Memory B cell (primary cell): ENCODE data around the gene ITGAD.

Experiments
- ATAC-seq: fragments of 150-1000 bp; cut with Tn5 transposase; 2 replicates; pipeline ENCODE4 v1.10.0; 2021; ENCODE audit warnings: low read depth, mild to moderate bottlenecking, moderate library complexity
- DNase-seq, 2 donors: peaks; one replicate each; pipeline ENCODE4 v3.0.0; 2022; ENCODE audit warnings: low spot score in 2 of 2
- H3K27ac Mint-ChIP-seq: one replicate; pipeline ENCODE4 v1.8.0; 2022; ENCODE audit warnings: mild to moderate bottlenecking, moderate library complexity, mixed read lengths
- H3K27me3 Mint-ChIP-seq: one replicate; pipeline ENCODE4 v1.8.0; 2022; ENCODE audit warnings: mixed read lengths
- H3K36me3 Mint-ChIP-seq: one replicate; pipeline ENCODE4 v1.8.0; 2022; ENCODE audit warnings: mild to moderate bottlenecking, mixed read lengths
- H3K4me1 Mint-ChIP-seq: one replicate; pipeline ENCODE4 v1.8.0; 2022; ENCODE audit warnings: mixed read lengths
- H3K4me3 Mint-ChIP-seq: one replicate; pipeline ENCODE4 v1.8.0; 2022; ENCODE audit warnings: mild to moderate bottlenecking, moderate library complexity, mixed read lengths
- H3K9me3 Mint-ChIP-seq: one replicate; pipeline ENCODE4 v1.8.0; 2022; ENCODE audit warnings: mixed read lengths

The ITGAD gene

DNA sequence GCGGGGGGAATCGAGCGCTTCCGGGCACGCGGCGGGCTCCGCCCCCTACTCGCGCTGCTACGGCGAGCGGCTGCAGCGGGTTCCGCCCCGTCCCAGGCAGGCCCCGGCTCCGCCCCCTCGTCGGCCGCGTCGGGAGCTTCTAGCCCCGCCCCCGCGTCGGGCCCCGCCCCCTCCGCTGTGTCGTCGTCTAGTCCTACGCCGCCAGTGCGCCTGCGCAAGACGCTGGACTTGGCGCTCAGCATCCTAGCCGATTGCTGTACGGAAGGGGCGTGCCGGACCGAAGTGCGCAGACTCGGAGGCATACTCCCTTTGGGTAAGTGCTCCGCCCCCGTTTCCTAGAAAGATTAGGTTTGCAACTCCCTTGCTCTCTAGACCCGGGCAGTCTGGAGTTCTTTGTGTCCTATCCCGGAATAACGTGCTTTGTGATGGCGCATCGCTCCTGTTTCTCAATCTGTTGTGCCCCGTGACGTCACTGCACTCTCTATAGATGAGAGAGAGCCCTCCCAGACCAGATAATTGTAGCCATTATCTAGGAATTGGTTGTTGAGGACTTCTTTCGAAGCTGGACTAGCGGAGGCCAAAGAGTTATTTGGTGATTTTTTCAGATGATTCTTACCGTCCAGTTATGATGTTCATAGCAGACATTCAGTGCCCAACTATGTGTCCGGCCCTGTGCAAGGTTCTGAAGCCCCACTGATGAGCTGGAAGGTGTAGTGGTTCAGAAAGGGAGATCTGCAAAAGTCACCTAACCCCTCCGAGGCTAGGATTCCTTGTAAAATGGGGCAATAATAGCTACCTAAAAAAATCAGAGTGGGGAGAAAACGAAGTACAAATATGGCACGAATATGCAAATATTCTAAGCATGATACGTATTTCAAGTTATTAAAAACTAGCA, 66.8 kb downstream of the ITGAD start:
- H3K4me1 Mint-ChIP-seq, result peaks cover 23% of the 10 kb centered on the region
- peak overlapping the region; percentile 86 for H3K4me3 Mint-ChIP-seq
- peaks cover 12% of the 10 kb centered on the region for H3K36me3 Mint-ChIP-seq
- ATAC-seq, result peak; percentile 75
- no peaks in the 10 kb centered on the region for H3K27me3 Mint-ChIP-seq
- no peaks in the 10 kb centered on the region for H3K9me3 Mint-ChIP-seq
- H3K27ac Mint-ChIP-seq, result peak overlapping the region; percentile 94
- DNase-seq, result peak; percentile 99

GRCh38 chr16:31460582-31461002, 67.5 kb downstream of the ITGAD start:
- peaks cover 17% of the 10 kb centered on the region for H3K36me3 Mint-ChIP-seq
- peaks cover 18% of the 10 kb centered on the region for H3K4me1 Mint-ChIP-seq
- H3K9me3 Mint-ChIP-seq, result no peaks in the 10 kb centered on the region
- H3K27ac Mint-ChIP-seq, result peak overlapping the region; percentile 78
- peak overlapping the region; percentile 86 for H3K4me3 Mint-ChIP-seq
- DNase-seq, result no peak
- no peak for ATAC-seq
- no peaks in the 10 kb centered on the region for H3K27me3 Mint-ChIP-seq

DNA sequence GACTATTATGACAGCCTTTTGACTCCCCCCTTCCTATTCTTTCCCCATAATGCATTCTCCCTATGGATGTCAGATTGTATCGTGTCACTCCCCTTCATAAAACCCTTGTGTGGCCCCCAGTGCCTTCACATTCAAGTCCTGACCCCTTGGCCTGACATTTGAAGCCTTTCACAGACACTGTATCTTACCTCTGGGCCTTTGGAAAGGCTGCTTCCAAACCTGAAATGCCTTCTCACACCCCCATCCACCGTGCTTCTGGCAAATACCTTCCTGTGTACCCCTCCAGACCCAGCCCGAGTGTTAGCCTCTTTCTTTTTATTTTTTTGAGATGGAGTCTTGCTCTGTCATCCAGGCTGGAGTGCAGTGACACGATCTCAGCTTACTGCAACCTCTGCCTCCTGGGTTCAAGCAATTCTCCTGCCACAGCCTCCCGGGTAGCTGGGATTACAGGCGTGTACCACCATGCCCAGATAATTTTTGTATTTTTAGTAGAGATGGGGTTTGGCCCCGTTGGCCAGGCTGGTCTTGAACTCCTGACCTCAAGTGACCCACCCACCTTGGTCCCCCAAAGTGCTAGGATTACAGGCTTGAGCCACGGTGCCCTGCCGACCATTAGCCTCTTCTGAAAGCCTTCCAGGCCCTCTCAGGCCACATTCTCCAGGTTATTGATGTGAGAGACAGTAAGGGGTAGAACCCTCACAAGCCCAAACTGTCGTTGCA, 68.2 kb downstream of the ITGAD start:
- peak overlapping the region; percentile 78 for H3K27ac Mint-ChIP-seq
- no peaks in the 10 kb centered on the region for H3K27me3 Mint-ChIP-seq
- H3K9me3 Mint-ChIP-seq, result no peaks in the 10 kb centered on the region
- H3K4me1 Mint-ChIP-seq, result peaks cover 16% of the 10 kb centered on the region
- no peak for ATAC-seq
- DNase-seq, result no peak
- no peak overlapping the region for H3K4me3 Mint-ChIP-seq
- H3K36me3 Mint-ChIP-seq, result peaks cover 22% of the 10 kb centered on the region

DNA sequence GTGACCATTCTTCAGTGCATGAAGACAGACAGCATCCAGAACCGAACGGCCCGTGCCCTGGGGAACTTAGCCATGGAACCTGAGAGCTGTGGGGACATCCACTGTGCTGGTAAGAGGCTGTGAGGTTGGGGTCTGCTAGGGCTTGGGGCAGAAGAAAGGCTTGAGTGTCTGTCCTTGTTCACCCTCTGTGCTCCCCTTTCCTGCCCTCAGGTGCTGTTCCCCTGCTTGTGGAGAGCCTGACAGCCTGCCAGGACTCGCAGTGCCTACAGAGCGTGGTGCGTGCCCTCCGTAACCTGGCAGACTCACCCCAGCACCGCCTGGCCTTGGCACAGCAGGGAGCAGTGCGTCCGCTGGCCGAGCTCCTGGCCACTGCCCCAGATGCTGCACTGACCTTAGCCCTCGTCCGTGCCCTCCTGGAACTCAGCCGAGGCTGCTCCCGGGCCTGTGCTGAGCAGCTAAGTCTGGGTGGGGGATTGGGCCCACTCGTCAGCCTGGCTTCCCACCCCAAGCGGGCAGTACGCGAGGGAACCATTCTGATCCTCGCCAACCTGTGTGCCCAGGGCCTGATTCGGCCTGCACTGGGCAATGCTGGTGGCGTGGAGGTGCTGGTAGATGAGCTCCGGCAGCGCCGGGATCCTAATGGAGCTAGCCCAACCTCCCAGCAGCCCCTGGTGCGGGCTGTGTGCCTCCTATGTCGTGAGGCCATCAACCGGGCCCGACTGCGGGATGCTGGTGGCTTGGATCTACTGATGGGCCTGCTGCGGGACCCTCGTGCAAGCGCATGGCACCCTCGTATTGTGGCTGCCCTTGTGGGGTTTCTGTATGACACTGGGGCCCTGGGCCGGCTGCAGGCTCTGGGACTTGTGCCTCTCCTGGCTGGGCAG, 69.0 kb downstream of the ITGAD start:
- DNase-seq, result no peak
- no peaks in the 10 kb centered on the region for H3K27me3 Mint-ChIP-seq
- ATAC-seq, result no peak
- H3K4me1 Mint-ChIP-seq, result peaks cover 21% of the 10 kb centered on the region
- H3K36me3 Mint-ChIP-seq, result peaks cover 25% of the 10 kb centered on the region
- no peak overlapping the region for H3K27ac Mint-ChIP-seq
- H3K4me3 Mint-ChIP-seq, result no peak overlapping the region
- no peaks in the 10 kb centered on the region for H3K9me3 Mint-ChIP-seq

GRCh38 chr16:31464348-31464769, 71.2 kb downstream of the ITGAD start:
- H3K36me3 Mint-ChIP-seq, result peaks cover 25% of the 10 kb centered on the region
- no peak overlapping the region for H3K27ac Mint-ChIP-seq
- H3K9me3 Mint-ChIP-seq, result no peaks in the 10 kb centered on the region
- H3K4me3 Mint-ChIP-seq, result no peak overlapping the region
- H3K4me1 Mint-ChIP-seq, result peaks cover 24% of the 10 kb centered on the region
- no peak for DNase-seq
- ATAC-seq, result no peak
- no peaks in the 10 kb centered on the region for H3K27me3 Mint-ChIP-seq

DNA sequence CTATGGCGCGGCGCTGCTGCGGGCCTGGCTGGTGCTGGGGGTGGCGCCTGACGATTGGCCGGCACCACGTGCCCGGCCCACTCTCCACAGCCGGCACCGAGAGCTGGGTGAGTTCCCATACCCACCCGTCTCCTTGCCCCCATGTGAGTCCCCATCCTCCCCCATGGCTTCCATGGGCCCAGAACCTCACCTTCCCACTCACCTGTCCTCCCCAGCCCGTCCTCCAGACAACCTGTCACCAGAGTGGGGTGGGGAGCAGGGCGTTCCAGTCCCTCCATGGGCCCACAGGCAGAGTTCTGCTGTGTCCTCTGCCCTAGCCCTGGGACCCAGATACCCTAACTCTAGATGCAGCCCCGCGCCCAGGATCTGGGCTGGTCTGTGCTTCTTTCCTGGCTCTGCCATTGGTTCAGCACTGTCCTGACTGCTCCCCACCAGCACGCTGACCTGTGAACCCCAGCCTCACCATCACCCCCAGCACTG, 71.7 kb downstream of the ITGAD start:
- Mint-ChIP-seq H3K4me3 (no peak overlapping the region), H3K27ac (no peak overlapping the region), H3K36me3 (peaks cover 25% of the 10 kb centered on the region), H3K9me3 (no peaks in the 10 kb centered on the region), H3K27me3 (no peaks in the 10 kb centered on the region), H3K4me1 (peaks cover 24% of the 10 kb centered on the region)
- no peak for ATAC-seq
- no peak for DNase-seq

DNA sequence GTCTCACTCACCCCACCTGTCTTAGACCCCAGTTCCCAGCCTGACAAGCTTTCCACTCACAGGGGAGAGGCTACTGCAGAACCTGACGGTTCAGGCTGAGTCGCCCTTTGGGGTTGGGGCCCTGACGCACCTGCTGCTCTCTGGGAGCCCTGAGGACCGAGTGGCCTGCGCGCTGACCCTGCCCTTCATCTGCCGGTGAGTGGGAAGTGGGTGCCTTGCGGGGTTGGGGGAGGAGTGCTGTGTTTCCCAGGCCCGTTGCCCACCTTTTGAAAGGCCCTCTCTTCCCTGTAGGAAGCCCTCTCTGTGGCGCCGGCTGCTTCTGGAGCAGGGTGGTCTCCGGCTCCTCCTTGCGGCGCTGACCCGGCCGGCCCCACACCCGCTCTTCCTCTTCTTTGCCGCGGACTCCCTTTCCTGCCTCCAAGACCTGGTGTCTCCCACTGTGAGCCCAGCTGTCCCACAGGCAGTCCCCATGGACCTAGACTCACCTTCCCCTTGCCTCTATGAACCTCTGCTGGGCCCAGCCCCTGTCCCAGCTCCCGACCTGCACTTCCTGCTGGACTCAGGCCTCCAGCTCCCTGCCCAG, 72.7 kb downstream of the ITGAD start:
- H3K36me3 Mint-ChIP-seq, result peaks cover 25% of the 10 kb centered on the region
- H3K27ac Mint-ChIP-seq, result no peak overlapping the region
- no peak for ATAC-seq
- H3K4me3 Mint-ChIP-seq, result no peak overlapping the region
- H3K27me3 Mint-ChIP-seq, result no peaks in the 10 kb centered on the region
- H3K4me1 Mint-ChIP-seq, result peaks cover 18% of the 10 kb centered on the region
- H3K9me3 Mint-ChIP-seq, result no peaks in the 10 kb centered on the region
- DNase-seq, result no peak

DNA sequence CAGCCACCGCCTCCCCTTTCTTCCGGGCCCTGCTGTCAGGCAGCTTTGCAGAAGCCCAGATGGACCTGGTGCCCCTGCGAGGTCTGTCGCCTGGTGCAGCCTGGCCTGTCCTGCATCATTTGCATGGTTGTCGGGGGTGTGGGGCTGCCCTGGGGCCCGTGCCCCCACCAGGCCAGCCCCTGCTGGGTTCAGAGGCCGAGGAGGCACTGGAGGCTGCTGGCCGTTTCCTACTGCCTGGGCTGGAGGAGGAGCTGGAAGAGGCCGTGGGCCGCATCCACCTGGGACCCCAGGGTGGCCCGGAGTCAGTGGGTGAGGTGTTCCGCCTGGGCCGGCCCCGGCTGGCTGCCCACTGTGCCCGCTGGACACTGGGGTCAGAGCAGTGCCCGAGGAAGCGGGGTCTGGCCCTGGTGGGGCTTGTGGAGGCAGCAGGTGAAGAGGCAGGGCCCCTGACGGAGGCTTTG, 73.3 kb downstream of the ITGAD start:
- H3K9me3 Mint-ChIP-seq, result no peaks in the 10 kb centered on the region
- DNase-seq, result no peak
- peaks cover 25% of the 10 kb centered on the region for H3K36me3 Mint-ChIP-seq
- no peak overlapping the region for H3K4me3 Mint-ChIP-seq
- peaks cover 19% of the 10 kb centered on the region for H3K4me1 Mint-ChIP-seq
- no peak for ATAC-seq
- peak overlapping the region; percentile 62 for H3K27ac Mint-ChIP-seq
- no peaks in the 10 kb centered on the region for H3K27me3 Mint-ChIP-seq

- no peaks in the 10 kb centered on the region for H3K9me3 Mint-ChIP-seq
- H3K27ac Mint-ChIP-seq, result peak overlapping the region; percentile 62
- no peak for DNase-seq
- H3K4me3 Mint-ChIP-seq, result no peak overlapping the region
- peaks cover 25% of the 10 kb centered on the region for H3K36me3 Mint-ChIP-seq
- peaks cover 2% of the 10 kb centered on the region for H3K27me3 Mint-ChIP-seq
- peak; percentile 63 for ATAC-seq
- peaks cover 24% of the 10 kb centered on the region for H3K4me1 Mint-ChIP-seq
Measured at GRCh38 chr16:31467151-31467773, 74.1 kb downstream of the ITGAD start.

DNA sequence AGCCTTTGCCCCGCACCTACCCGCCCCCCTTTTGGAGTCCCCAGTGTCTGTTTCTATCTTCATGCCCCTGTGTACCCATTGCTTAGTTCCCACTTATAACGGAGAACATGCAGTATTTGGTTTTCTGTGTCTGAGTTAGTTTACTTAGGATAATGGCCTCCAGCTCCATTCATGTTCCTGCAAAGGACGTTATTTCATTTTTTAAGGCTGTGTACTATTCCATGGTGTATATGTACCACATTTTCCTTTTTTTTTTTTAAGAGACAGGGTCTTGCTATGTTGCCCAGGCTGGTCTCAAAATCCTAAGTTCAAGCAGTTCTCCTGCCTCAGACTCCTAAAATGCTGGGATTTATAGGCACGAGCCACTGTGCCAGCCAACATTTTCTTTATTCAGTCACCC, 74.7 kb downstream of the ITGAD start:
- H3K36me3 Mint-ChIP-seq, result peaks cover 22% of the 10 kb centered on the region
- H3K4me3 Mint-ChIP-seq, result no peak overlapping the region
- H3K27ac Mint-ChIP-seq, result no peak overlapping the region
- peaks cover 2% of the 10 kb centered on the region for H3K27me3 Mint-ChIP-seq
- ATAC-seq (no peak), DNase-seq (no peak)
- no peaks in the 10 kb centered on the region for H3K9me3 Mint-ChIP-seq
- peaks cover 24% of the 10 kb centered on the region for H3K4me1 Mint-ChIP-seq

DNA sequence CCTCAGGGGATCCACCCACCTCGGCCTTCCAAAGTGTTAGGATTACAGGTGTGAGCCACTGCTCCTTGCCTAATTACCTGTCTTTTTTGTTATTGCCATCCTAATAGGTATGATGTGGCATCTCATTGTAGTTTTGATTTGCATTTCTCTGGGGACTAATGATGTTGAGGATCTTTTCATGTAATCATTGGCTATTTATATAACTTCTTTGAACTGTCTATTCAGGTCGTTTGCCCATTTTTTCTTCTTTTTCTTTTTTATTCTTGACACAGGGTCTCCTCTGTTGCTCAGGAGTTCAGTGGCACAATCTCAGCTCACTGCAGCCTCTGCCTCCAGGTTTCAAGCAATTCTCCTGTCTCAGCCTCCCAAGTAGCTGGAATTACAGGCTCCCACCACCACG, 77.5 kb downstream of the ITGAD start:
- H3K36me3 Mint-ChIP-seq, result peaks cover 7% of the 10 kb centered on the region
- H3K9me3 Mint-ChIP-seq, result no peaks in the 10 kb centered on the region
- DNase-seq (no peak), ATAC-seq (no peak)
- H3K4me3 Mint-ChIP-seq, result no peak overlapping the region
- peaks cover 24% of the 10 kb centered on the region for H3K4me1 Mint-ChIP-seq
- H3K27me3 Mint-ChIP-seq, result peaks cover 2% of the 10 kb centered on the region
- no peak overlapping the region for H3K27ac Mint-ChIP-seq

GRCh38 chr16:31471241-31471874, 78.2 kb downstream of the ITGAD start:
- ATAC-seq (no peak), DNase-seq (no peak)
- Mint-ChIP-seq H3K4me3 (peak overlapping the region; percentile 46), H3K36me3 (peaks cover 3% of the 10 kb centered on the region), H3K9me3 (no peaks in the 10 kb centered on the region), H3K27ac (no peak overlapping the region), H3K4me1 (peaks cover 27% of the 10 kb centered on the region), H3K27me3 (peaks cover 4% of the 10 kb centered on the region)
